Measurements from ENCODE around the gene FAT2. TPM values are rescaled to one million over a fixed set of nuclear protein-coding genes. Genes with fewer than 3 reads are reported as not detected.

The FAT2 gene
- total RNA-seq, 4 donors from 2014 or later: 0.13 to 5.6 (median 0.62) TPM; not detected in 1

- 60 to 94% methylated on average over 2 of the region's 2 CpGs for WGBS, 2 donors (ENCODE audit: low coverage in 1 of 2)
- Histone ChIP-seq H3K27me3 (no peaks in the 10 kb centered on the region), H3K4me1 (no peaks in the 10 kb centered on the region), H3K9me3 (no peaks in the 10 kb centered on the region), H3K4me3 (no peak overlapping the region), H3K36me3 (no peaks in the 10 kb centered on the region), H3K27ac (no peak overlapping the region)
- TF ChIP-seq POLR2A (IDR thresholded peaks at IDR 0.05) (no peak), POLR2AphosphoS5 (IDR thresholded peaks at IDR 0.05) (no peak)
- ATAC-seq: no peak
Observed at GRCh38 chr5:151549713-151550112, 41.4 kb downstream of the FAT2 start.

GRCh38 chr5:151547364-151547763 is 43.8 kb downstream of the FAT2 start:
- H3K36me3 ChIP-seq: no peaks in the 10 kb centered on the region
- no peaks in the 10 kb centered on the region for H3K9me3 ChIP-seq
- H3K27ac ChIP-seq: no peak overlapping the region
- no peaks in the 10 kb centered on the region for H3K4me1 ChIP-seq
- no peak overlapping the region for H3K4me3 ChIP-seq
- no peak for ATAC-seq
- no peaks in the 10 kb centered on the region for H3K27me3 ChIP-seq
- 72 to 77% methylated on average over 4 of the region's 4 CpGs for WGBS, 2 donors (ENCODE audit: low coverage in 1 of 2)
- TF ChIP-seq POLR2AphosphoS5 (IDR thresholded peaks at IDR 0.05): no peak
- TF ChIP-seq, protein P1, sequence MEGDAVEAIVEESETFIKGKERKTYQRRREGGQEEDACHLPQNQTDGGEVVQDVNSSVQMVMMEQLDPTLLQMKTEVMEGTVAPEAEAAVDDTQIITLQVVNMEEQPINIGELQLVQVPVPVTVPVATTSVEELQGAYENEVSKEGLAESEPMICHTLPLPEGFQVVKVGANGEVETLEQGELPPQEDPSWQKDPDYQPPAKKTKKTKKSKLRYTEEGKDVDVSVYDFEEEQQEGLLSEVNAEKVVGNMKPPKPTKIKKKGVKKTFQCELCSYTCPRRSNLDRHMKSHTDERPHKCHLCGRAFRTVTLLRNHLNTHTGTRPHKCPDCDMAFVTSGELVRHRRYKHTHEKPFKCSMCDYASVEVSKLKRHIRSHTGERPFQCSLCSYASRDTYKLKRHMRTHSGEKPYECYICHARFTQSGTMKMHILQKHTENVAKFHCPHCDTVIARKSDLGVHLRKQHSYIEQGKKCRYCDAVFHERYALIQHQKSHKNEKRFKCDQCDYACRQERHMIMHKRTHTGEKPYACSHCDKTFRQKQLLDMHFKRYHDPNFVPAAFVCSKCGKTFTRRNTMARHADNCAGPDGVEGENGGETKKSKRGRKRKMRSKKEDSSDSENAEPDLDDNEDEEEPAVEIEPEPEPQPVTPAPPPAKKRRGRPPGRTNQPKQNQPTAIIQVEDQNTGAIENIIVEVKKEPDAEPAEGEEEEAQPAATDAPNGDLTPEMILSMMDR (IDR thresholded peaks at IDR 0.05): no peak
- TF ChIP-seq POLR2A (IDR thresholded peaks at IDR 0.05): no peak
- TF ChIP-seq EP300 (IDR thresholded peaks at IDR 0.05): no peak

GRCh38 chr5:151541571-151541970 is 49.6 kb downstream of the FAT2 start:
- H3K36me3 ChIP-seq: no peaks in the 10 kb centered on the region
- 86 to 89% methylated on average over 2 of the region's 2 CpGs for WGBS, 2 donors (ENCODE audit: low coverage in 1 of 2)
- TF ChIP-seq POLR2AphosphoS5 (IDR thresholded peaks at IDR 0.05) (no peak), EP300 (IDR thresholded peaks at IDR 0.05) (no peak), POLR2A (IDR thresholded peaks at IDR 0.05) (no peak)
- TF ChIP-seq, protein P1 (IDR thresholded peaks at IDR 0.05): no peak
- no peak overlapping the region for H3K27ac ChIP-seq
- H3K27me3 ChIP-seq: no peaks in the 10 kb centered on the region
- H3K4me1 ChIP-seq: no peaks in the 10 kb centered on the region
- no peak for ATAC-seq
- H3K9me3 ChIP-seq: no peaks in the 10 kb centered on the region
- H3K4me3 ChIP-seq: no peak overlapping the region

Other genes with a start within 250 kb of the FAT2 start
- not detected for gene SLC36A2, start 243.8 kb downstream of the FAT2 start, total RNA-seq
- gene SLC36A1, start 143.7 kb downstream of the FAT2 start, total RNA-seq: 10 to 100 TPM in 1 of 4 donors, 1 to 10 TPM in 3; 7.0 to 14.0 (median 8.5) TPM
- gene SPARC, start 95.6 kb upstream of the FAT2 start, total RNA-seq: 100 to 1,000 TPM; 194 to 521 (median 352) TPM
- 100 to 1,000 TPM in 1 of 4 donors, 10 to 100 TPM in 3; 61.6 to 145 (median 74.6) TPM for gene ATOX1, start 167.3 kb upstream of the FAT2 start, total RNA-seq
- gene G3BP1, start 180.6 kb upstream of the FAT2 start, total RNA-seq: 100 to 1,000 TPM in 2 of 4 donors, 10 to 100 TPM in 2; 73.3 to 102 (median 89.1) TPM

Measured in gastroesophageal sphincter (tissue), 4 donors.